Natural killer cell treated with Interleukin-12 subunit alpha and Interleukin-12 subunit beta and Interleukin-15 and Interleukin-18, amount 100 ng/mL, for 72 hours (primary cell): ENCODE results near the gene SYCE3. TPM values are rescaled to one million over a fixed set of nuclear protein-coding genes. Genes with fewer than 3 reads are reported as not detected.

Source experiments
- total RNA-seq, 2 donors: library from RNA; stranded (reverse); gene quantifications; one replicate each; pipeline ENCODE4 v1.2.3, GENCODE V29; 2022

Gene SYCE3
- total RNA-seq, 2 donors from 2014 or later: not detected

Other genes with a start within 250 kb of the SYCE3 start
- 1 to 10 TPM; 2.2 TPM for gene DENND6B, start 235.9 kb downstream of the SYCE3 start, total RNA-seq
- 100 to 1,000 TPM in 1 of 2 donors, 10 to 100 TPM in 1; 61.1 to 100 TPM for gene PPP6R2, start 219.6 kb downstream of the SYCE3 start, total RNA-seq
- 100 to 1,000 TPM; 114 to 152 TPM for gene SBF1, start 87.9 kb downstream of the SYCE3 start, total RNA-seq
- 1 to 10 TPM; 2.6 to 6.7 TPM for gene ADM2, start 81.4 kb downstream of the SYCE3 start, total RNA-seq
- gene MIOX, start 76.1 kb downstream of the SYCE3 start, total RNA-seq: under 1 TPM in 1 of 2 donors, not detected in 1; 0.45 TPM
- gene LMF2, start 55.2 kb downstream of the SYCE3 start, total RNA-seq: 100 to 1,000 TPM in 1 of 2 donors, 10 to 100 TPM in 1; 97.8 to 149 TPM
- gene NCAPH2, start 54.7 kb downstream of the SYCE3 start, total RNA-seq: 100 to 1,000 TPM; 105 to 156 TPM
- gene SCO2, start 37.3 kb downstream of the SYCE3 start, total RNA-seq: 10 to 100 TPM; 13.1 to 18.5 TPM
- gene TYMP, start 32.9 kb downstream of the SYCE3 start, total RNA-seq: 100 to 1,000 TPM; 164 to 234 TPM
- gene KLHDC7B, start 17.0 kb downstream of the SYCE3 start, total RNA-seq: 10 to 100 TPM in 1 of 2 donors, 1 to 10 TPM in 1; 6.5 to 15.2 TPM
- gene CPT1B, start 15.5 kb upstream of the SYCE3 start, total RNA-seq: 100 to 1,000 TPM in 1 of 2 donors, 10 to 100 TPM in 1; 40.3 to 102 TPM
- gene CHKB, start 19.9 kb upstream of the SYCE3 start, total RNA-seq: 100 to 1,000 TPM; 120 to 130 TPM
- under 1 TPM; 0.08 to 0.21 TPM for gene MAPK8IP2, start 37.9 kb upstream of the SYCE3 start, total RNA-seq
- 10 to 100 TPM; 35.7 to 38.9 TPM for gene ARSA, start 65.2 kb upstream of the SYCE3 start, total RNA-seq
- gene SHANK3, start 109.9 kb upstream of the SYCE3 start, total RNA-seq: not detected
- not detected for gene ACR, start 175.3 kb upstream of the SYCE3 start, total RNA-seq
- 10 to 100 TPM; 15.7 to 26.1 TPM for gene RABL2B, start 220.7 kb upstream of the SYCE3 start, total RNA-seq